Measurements from ENCODE around the gene SNCAIP.

SNCAIP gene

GRCh38 chr5:122430319-122430586 lies 118.2 kb downstream of the SNCAIP start:
- DNase-seq: no peak

GRCh38 chr5:122431298-122431697 lies 119.3 kb downstream of the SNCAIP start:
- DNase-seq: no peak

GRCh38 chr5:122434205-122434970 lies 122.4 kb downstream of the SNCAIP start:
- no peak for DNase-seq

- no peak for DNase-seq
Observed at GRCh38 chr5:122435234-122435633, 123.2 kb downstream of the SNCAIP start.

- no peak for DNase-seq
Observed at GRCh38 chr5:122435761-122436160, 123.7 kb downstream of the SNCAIP start.

GRCh38 chr5:122436615-122437014 lies 124.6 kb downstream of the SNCAIP start:
- DNase-seq: no peak

GRCh38 chr5:122439645-122440044 lies 127.6 kb downstream of the SNCAIP start:
- DNase-seq: no peak

GRCh38 chr5:122442938-122443337 lies 130.9 kb downstream of the SNCAIP start:
- DNase-seq: no peak

GRCh38 chr5:122444411-122444810 lies 132.4 kb downstream of the SNCAIP start:
- no peak for DNase-seq

GRCh38 chr5:122445070-122445469 lies 133.0 kb downstream of the SNCAIP start:
- no peak for DNase-seq

GRCh38 chr5:122447072-122447471 lies 135.0 kb downstream of the SNCAIP start:
- no peak for DNase-seq

- DNase-seq: no peak
Observed at GRCh38 chr5:122447879-122448278, 135.8 kb downstream of the SNCAIP start.

GRCh38 chr5:122454541-122454940 lies 142.5 kb downstream of the SNCAIP start:
- no peak for DNase-seq

- DNase-seq: no peak
Observed at GRCh38 chr5:122455939-122456338, 143.9 kb downstream of the SNCAIP start.

GRCh38 chr5:122457178-122457826 lies 145.3 kb downstream of the SNCAIP start:
- no peak for DNase-seq

- no peak for DNase-seq
Observed at GRCh38 chr5:122458278-122458872, 146.3 kb downstream of the SNCAIP start.

GRCh38 chr5:122462486-122462885 lies 150.4 kb downstream of the SNCAIP start:
- no peak for DNase-seq

GRCh38 chr5:122463221-122463620 lies 151.2 kb downstream of the SNCAIP start:
- no peak for DNase-seq

GRCh38 chr5:122464191-122464590 lies 152.2 kb downstream of the SNCAIP start:
- no peak for DNase-seq

GRCh38 chr5:122465031-122465577 lies 153.1 kb downstream of the SNCAIP start:
- no peak for DNase-seq

- DNase-seq: no peak
Observed at GRCh38 chr5:122465994-122466393, 154.0 kb downstream of the SNCAIP start.

- DNase-seq: no peak
Observed at GRCh38 chr5:122468351-122469116, 156.5 kb downstream of the SNCAIP start.

GRCh38 chr5:122469384-122469919 lies 157.4 kb downstream of the SNCAIP start:
- DNase-seq: no peak

Data from activated naive CD4-positive, alpha-beta T cell (primary cell).